MCF 10A (cell line): Measurements from ENCODE around the gene CCDC9B. TPM values are rescaled to one million over a fixed set of nuclear protein-coding genes. Genes with fewer than 3 reads are reported as not detected.

Experiments
- BruUV-seq: library from RNA; stranded (reverse); fragments of 400-500 nt; replicated peaks from 2 replicates; lab custom pipeline; 2021; lab: Mats Ljungman, UMichigan
- CTCF ChIA-PET: fragments of 300-600 bp; sonication (Branson Sonifier 250); formaldehyde crosslinking; extraction: SDS; loops from one replicate; lab custom pipeline; 2021; ENCODE audit warnings: antibody characterized with exemption, inconsistent platforms; lab: Yijun Ruan, JAX
- POLR2A ChIA-PET: fragments of 300-600, 350-650 bp; sonication (Branson Sonifier 250); formaldehyde crosslinking; extraction: SDS; loops from one replicate; lab custom pipeline; 2020; ENCODE audit warnings: antibody characterized with exemption, inconsistent platforms; lab: Yijun Ruan, JAX
- DNase-seq: peaks from one replicate; pipeline ENCODE4 v3.0.0-alpha.2; 2018; ENCODE audit not compliant: unreplicated experiment
- H3K27ac Mint-ChIP-seq: one replicate; pipeline ENCODE4 v1.8.0; 2022; ENCODE audit warnings: mild to moderate bottlenecking, low read depth, mixed read lengths; ENCODE audit not compliant: unreplicated experiment
- H3K27me3 Mint-ChIP-seq: one replicate; pipeline ENCODE4 v1.8.0; 2022; ENCODE audit warnings: mixed read lengths; ENCODE audit not compliant: insufficient read depth, unreplicated experiment
- H3K36me3 Mint-ChIP-seq: one replicate; pipeline ENCODE4 v1.8.0; 2022; ENCODE audit warnings: mild to moderate bottlenecking, moderate library complexity, mixed read lengths; ENCODE audit not compliant: insufficient read depth, unreplicated experiment
- H3K4me1 Mint-ChIP-seq: one replicate; pipeline ENCODE4 v1.8.0; 2022; ENCODE audit warnings: mixed read lengths; ENCODE audit not compliant: insufficient read depth, unreplicated experiment
- H3K4me3 Mint-ChIP-seq: one replicate; pipeline ENCODE4 v1.8.0; 2022; ENCODE audit warnings: mild to moderate bottlenecking, moderate library complexity, mixed read lengths; ENCODE audit not compliant: unreplicated experiment
- H3K9me3 Mint-ChIP-seq: one replicate; pipeline ENCODE4 v1.8.0; 2022; ENCODE audit warnings: mixed read lengths; ENCODE audit not compliant: unreplicated experiment
- intact Hi-C: fragments of 100-400 bp; cut with micrococcal nuclease; formaldehyde crosslinking; loops from 2 replicates; pipeline ENCODE4 v1.14.1; 2022
- total RNA-seq: library from RNA; stranded (reverse); gene quantifications from 2 replicates; pipeline ENCODE4 v1.2.3, GENCODE V29; 2022
- TF ChIP-seq, protein P1 (sequence below): fragments of 200-600 bp; IDR thresholded peaks from one replicate; pipeline ENCODE4 v1.8.0; 2022; ENCODE audit warnings: antibody characterized with exemption, mild to moderate bottlenecking; ENCODE audit not compliant: unreplicated experiment

Gene CCDC9B
- total RNA-seq, 1 experiment from 2014 or later, result 36.0 TPM

DNA sequence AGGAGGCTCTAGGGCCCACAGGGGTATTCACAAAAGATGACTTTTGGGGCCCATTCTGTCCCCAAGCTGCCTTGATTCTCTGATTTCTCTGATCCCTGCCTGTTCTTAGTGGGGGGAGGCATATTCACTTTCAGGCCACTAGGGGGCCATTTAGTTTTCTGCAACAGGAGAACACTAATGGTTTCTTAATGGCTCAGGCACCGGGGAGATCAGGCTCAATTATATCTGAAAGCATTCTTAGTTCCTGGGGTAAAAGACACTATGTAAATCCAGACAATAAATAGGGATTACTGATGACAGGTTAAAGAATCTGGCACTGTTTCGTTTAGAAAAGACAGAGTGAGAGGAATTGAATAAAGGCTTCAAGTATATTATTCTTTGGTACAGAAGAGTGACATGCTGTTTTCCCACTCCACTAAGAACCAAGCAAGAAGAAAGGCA lies 19.8 kb downstream of the CCDC9B start:
- no TSS peak for BruUV-seq
- H3K27ac Mint-ChIP-seq, result no peak overlapping the region
- H3K4me3 Mint-ChIP-seq, result no peak overlapping the region
- CTCF ChIA-PET, result interaction anchor here (0.6 to 7.1 kb wide), 25 partner anchors 8 to 233 kb away, joined by 3 to 123 read pairs (median 3); partner anchors contain the start of genes ANKRD63, CCDC9B, IVD and KNSTRN
- intact Hi-C loops, result loop anchor here (1.0 to 2.0 kb wide), 3 partner anchors 17 to 100 kb away; no protein-coding TSS in a partner anchor
- POLR2A ChIA-PET, result interaction anchor here (0.6 to 2.3 kb wide), 2 partner anchors 20 to 47 kb away, joined by 3 to 7 read pairs; partner anchors contain the start of gene CCDC9B
- peaks cover 16% of the 10 kb centered on the region for H3K4me1 Mint-ChIP-seq
- H3K36me3 Mint-ChIP-seq, result peaks cover 4% of the 10 kb centered on the region
- peak; percentile 75 for DNase-seq
- H3K9me3 Mint-ChIP-seq, result no peaks in the 10 kb centered on the region
- TF ChIP-seq, protein P1, sequence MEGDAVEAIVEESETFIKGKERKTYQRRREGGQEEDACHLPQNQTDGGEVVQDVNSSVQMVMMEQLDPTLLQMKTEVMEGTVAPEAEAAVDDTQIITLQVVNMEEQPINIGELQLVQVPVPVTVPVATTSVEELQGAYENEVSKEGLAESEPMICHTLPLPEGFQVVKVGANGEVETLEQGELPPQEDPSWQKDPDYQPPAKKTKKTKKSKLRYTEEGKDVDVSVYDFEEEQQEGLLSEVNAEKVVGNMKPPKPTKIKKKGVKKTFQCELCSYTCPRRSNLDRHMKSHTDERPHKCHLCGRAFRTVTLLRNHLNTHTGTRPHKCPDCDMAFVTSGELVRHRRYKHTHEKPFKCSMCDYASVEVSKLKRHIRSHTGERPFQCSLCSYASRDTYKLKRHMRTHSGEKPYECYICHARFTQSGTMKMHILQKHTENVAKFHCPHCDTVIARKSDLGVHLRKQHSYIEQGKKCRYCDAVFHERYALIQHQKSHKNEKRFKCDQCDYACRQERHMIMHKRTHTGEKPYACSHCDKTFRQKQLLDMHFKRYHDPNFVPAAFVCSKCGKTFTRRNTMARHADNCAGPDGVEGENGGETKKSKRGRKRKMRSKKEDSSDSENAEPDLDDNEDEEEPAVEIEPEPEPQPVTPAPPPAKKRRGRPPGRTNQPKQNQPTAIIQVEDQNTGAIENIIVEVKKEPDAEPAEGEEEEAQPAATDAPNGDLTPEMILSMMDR, result peak; percentile 72
- H3K27me3 Mint-ChIP-seq, result no peaks in the 10 kb centered on the region

DNA sequence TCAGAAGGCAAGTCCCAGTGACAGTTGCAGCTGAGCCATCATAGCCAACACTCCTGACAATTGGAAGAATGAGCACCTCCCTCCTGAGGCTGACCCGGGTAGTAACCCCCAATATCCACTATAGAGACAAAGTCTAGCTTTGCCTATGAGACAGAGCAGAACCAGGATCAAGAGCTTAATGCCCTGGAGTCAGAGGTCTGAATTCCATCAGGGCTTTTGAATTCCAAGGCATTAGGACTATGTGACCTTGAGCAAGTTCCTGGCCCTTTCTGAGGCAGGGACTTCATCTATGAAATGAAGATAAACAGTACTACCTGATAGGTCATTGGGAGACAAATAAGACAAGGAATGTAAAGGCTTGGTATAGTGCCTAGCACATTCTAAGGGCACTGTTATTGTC lies 20.3 kb downstream of the CCDC9B start:
- ChIA-PET CTCF (interaction anchor here (0.6 to 7.1 kb wide), 21 partner anchors 8 to 142 kb away, joined by 3 to 123 read pairs (median 4); partner anchors contain the start of genes BAHD1, CCDC9B and PLCB2), POLR2A (no interaction called here)
- H3K9me3 Mint-ChIP-seq, result no peaks in the 10 kb centered on the region
- intact Hi-C loops, result loop anchor here (2.0 kb wide), 1 partner anchor 100 kb away; no protein-coding TSS in a partner anchor
- no peak overlapping the region for H3K4me3 Mint-ChIP-seq
- TF ChIP-seq, protein P1, result no peak
- H3K36me3 Mint-ChIP-seq, result no peaks in the 10 kb centered on the region
- BruUV-seq, result no TSS peak
- DNase-seq, result no peak
- peaks cover 16% of the 10 kb centered on the region for H3K4me1 Mint-ChIP-seq
- no peak overlapping the region for H3K27ac Mint-ChIP-seq
- H3K27me3 Mint-ChIP-seq, result no peaks in the 10 kb centered on the region

DNA sequence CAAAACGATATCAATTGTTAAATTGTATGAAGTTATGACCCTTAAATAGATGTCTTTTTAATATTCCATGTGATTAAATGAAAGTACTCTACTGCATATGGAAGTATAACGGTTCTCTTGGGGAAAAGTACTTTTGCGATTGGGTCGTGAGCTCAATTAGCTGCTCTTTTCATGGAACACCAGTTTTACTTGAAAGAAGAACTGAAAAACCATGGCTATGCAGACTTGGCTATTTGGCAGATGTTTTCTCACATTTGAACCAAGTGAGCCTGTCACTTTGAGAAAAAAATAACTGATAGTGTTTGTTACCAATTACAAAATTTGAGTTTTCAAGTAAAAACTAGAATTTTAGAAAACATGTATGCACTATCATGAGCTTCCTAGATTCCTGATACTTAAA lies 23.2 kb downstream of the CCDC9B start:
- intact Hi-C loops, result no loop called here
- Mint-ChIP-seq H3K9me3 (no peaks in the 10 kb centered on the region), H3K27me3 (no peaks in the 10 kb centered on the region), H3K4me1 (peaks cover 22% of the 10 kb centered on the region), H3K36me3 (no peaks in the 10 kb centered on the region), H3K4me3 (no peak overlapping the region), H3K27ac (no peak overlapping the region)
- ChIA-PET CTCF (interaction anchor here (1.1 to 13.6 kb wide), 4 partner anchors 12 to 41 kb away, joined by 3 to 137 read pairs (median 88); partner anchors contain the start of gene CCDC9B), POLR2A (interaction anchor here (0.7 to 1.6 kb wide), 3 partner anchors 11 to 38 kb away, joined by 3 to 5 read pairs (median 3); no protein-coding TSS in a partner anchor)
- TF ChIP-seq, protein P1, result no peak
- no TSS peak for BruUV-seq
- no peak for DNase-seq

DNA sequence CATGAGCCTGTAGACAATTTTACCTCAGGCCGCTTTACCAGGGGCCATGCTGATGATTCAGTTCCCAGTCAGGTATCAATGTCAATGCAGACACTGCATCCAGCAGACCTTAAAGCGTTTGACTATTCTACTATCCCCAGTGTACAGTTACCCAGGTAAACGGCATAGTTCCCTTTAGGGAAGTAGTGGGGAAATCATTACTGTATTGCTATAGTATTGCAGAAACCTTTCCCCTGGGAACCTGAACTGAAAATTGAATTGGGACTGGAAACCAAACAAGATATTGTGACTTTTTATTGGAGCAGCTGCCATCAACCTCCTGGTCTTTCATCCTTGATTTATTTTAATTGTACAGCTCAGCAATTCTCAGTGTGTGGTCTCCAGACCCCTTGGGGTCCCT lies 23.8 kb downstream of the CCDC9B start:
- intact Hi-C loops, result no loop called here
- peaks cover 15% of the 10 kb centered on the region for H3K4me1 Mint-ChIP-seq
- H3K36me3 Mint-ChIP-seq, result no peaks in the 10 kb centered on the region
- DNase-seq, result no peak
- TF ChIP-seq, protein P1, result no peak
- BruUV-seq, result no TSS peak
- no peak overlapping the region for H3K4me3 Mint-ChIP-seq
- no peak overlapping the region for H3K27ac Mint-ChIP-seq
- H3K27me3 Mint-ChIP-seq, result no peaks in the 10 kb centered on the region
- ChIA-PET CTCF (interaction anchor here (2.5 to 13.6 kb wide), 4 partner anchors 22 to 99 kb away, joined by 13 to 137 read pairs (median 90); partner anchors contain the start of gene CCDC9B), POLR2A (interaction anchor here (1.4 to 1.6 kb wide), 2 partner anchors 12 to 38 kb away, joined by 3 to 5 read pairs; no protein-coding TSS in a partner anchor)
- H3K9me3 Mint-ChIP-seq, result no peaks in the 10 kb centered on the region
